Mesenchymal stem cell (in vitro differentiated cells and primary cell): Measurements from ENCODE around the gene TLR2.
A peak's percentile ranks its signal among the peaks of the same experiment; 100 is the strongest.

Experiments used
- DNase-seq: peaks from one replicate; pipeline ENCODE4 v3.0.0-alpha.2; 2013
- H2AFZ ChIP-seq: one replicate; pipeline ENCODE4 v1.6.1; 2013; ENCODE audit warnings: low read depth, mild to moderate bottlenecking, control low read depth, inconsistent platforms, low read length, moderate library complexity
- H2AK5ac ChIP-seq: 2 replicates; pipeline ENCODE4 v1.6.1; 2013; ENCODE audit warnings: low read length, moderate library complexity, mild to moderate bottlenecking, inconsistent platforms; ENCODE audit not compliant: severe bottlenecking
- H2BK120ac ChIP-seq: one replicate; pipeline ENCODE4 v1.6.1; 2013; ENCODE audit warnings: low read depth, mild to moderate bottlenecking, inconsistent platforms, low read length, moderate library complexity
- H2BK12ac ChIP-seq, 2 experiments: one replicate each; pipeline ENCODE4 v1.6.1; 2013; ENCODE audit warnings: inconsistent platforms in 2 of 2, low read length in 2 of 2, mild to moderate bottlenecking in 2 of 2, moderate library complexity in 2 of 2, control low read depth in 1 of 2
- H2BK15ac ChIP-seq: one replicate; pipeline ENCODE4 v1.6.1; 2013; ENCODE audit warnings: mild to moderate bottlenecking, low read depth, inconsistent platforms; ENCODE audit not compliant: poor library complexity, severe bottlenecking
- H2BK5ac ChIP-seq: 2 replicates; pipeline ENCODE4 v1.6.1; 2013; ENCODE audit warnings: low read depth, mild to moderate bottlenecking, low read length, control low read depth, inconsistent platforms; ENCODE audit not compliant: poor library complexity, severe bottlenecking
- H3K14ac ChIP-seq, 2 experiments: one replicate each; pipeline ENCODE4 v1.6.1; 2013; ENCODE audit warnings: inconsistent platforms in 2 of 2, low read length in 2 of 2, control low read depth in 1 of 2, mild to moderate bottlenecking in 1 of 2, moderate library complexity in 1 of 2
- H3K18ac ChIP-seq, 2 experiments: one replicate each; pipeline ENCODE4 v1.6.1; 2013; ENCODE audit warnings: inconsistent platforms in 2 of 2, low read length in 2 of 2, control low read depth in 1 of 2, low read depth in 1 of 2, mild to moderate bottlenecking in 1 of 2
- H3K23ac ChIP-seq, 2 experiments: one replicate each; pipeline ENCODE4 v1.6.1; 2013; ENCODE audit warnings: inconsistent platforms in 2 of 2, low read length in 2 of 2, mild to moderate bottlenecking in 2 of 2, moderate library complexity in 2 of 2, control low read depth in 1 of 2
- H3K27ac ChIP-seq: 2 replicates; pipeline ENCODE4 v1.5.1; 2013; ENCODE audit warnings: mild to moderate bottlenecking, moderate library complexity, low read length, control low read depth, inconsistent platforms; ENCODE audit not compliant: poor library complexity, severe bottlenecking
- H3K27me3 ChIP-seq, 2 experiments: 2 replicates each; pipeline versions ENCODE4 v1.6.1 to v1.7.0; 2013; ENCODE audit warnings: low read length in 2 of 2, mild to moderate bottlenecking in 2 of 2, moderate library complexity in 2 of 2, control low read depth in 1 of 2, inconsistent platforms in 1 of 2; ENCODE audit not compliant: control insufficient read depth in 1 of 2, insufficient read depth in 1 of 2
- H3K36me3 ChIP-seq, 2 experiments: 2 replicates each; pipeline versions ENCODE4 v1.6.1 to v1.7.0; 2013; ENCODE audit warnings: low read length in 2 of 2, control low read depth in 1 of 2, inconsistent platforms in 1 of 2, low read depth in 1 of 2, mild to moderate bottlenecking in 1 of 2; ENCODE audit not compliant: insufficient read depth in 2 of 2, control insufficient read depth in 1 of 2
- H3K4ac ChIP-seq, 2 experiments: one replicate each; pipeline ENCODE4 v1.6.1; 2013; ENCODE audit warnings: inconsistent platforms in 2 of 2, low read length in 2 of 2, mild to moderate bottlenecking in 2 of 2, moderate library complexity in 2 of 2, control low read depth in 1 of 2, low read depth in 1 of 2
- H3K4me1 ChIP-seq: 2 replicates; pipeline ENCODE4 v1.6.1; 2013; ENCODE audit warnings: low read depth, low read length, control low read depth; ENCODE audit not compliant: control insufficient read depth, insufficient read depth
- H3K4me2 ChIP-seq: 2 replicates; pipeline ENCODE4 v1.6.1; 2013; ENCODE audit warnings: low read length, mild to moderate bottlenecking, inconsistent platforms; ENCODE audit not compliant: poor library complexity, severe bottlenecking
- H3K4me3 ChIP-seq, 2 experiments: 2 replicates each; pipeline versions ENCODE4 v1.5.1 to v1.7.0; 2013; ENCODE audit warnings: low read length in 2 of 2, mild to moderate bottlenecking in 2 of 2, control low read depth in 1 of 2, low read depth in 1 of 2; ENCODE audit not compliant: insufficient read depth in 1 of 2
- H3K79me1 ChIP-seq: replicated peaks from 2 replicates; pipeline ENCODE4 v1.6.1; 2013; ENCODE audit warnings: mild to moderate bottlenecking, control low read depth, low read length, inconsistent platforms; ENCODE audit not compliant: poor library complexity, severe bottlenecking
- H3K9ac ChIP-seq: 2 replicates; pipeline ENCODE4 v1.7.0; 2013; ENCODE audit warnings: mild to moderate bottlenecking, low read length, moderate library complexity
- H3K9me3 ChIP-seq: 2 replicates; pipeline ENCODE4 v1.7.0; 2013; ENCODE audit warnings: mild to moderate bottlenecking, low read length; ENCODE audit not compliant: control insufficient read depth
- H4K8ac ChIP-seq: one replicate; pipeline ENCODE4 v1.6.1; 2013; ENCODE audit warnings: inconsistent platforms, mild to moderate bottlenecking, low read length, moderate library complexity
- H4K91ac ChIP-seq: one replicate; pipeline ENCODE4 v1.6.1; 2013; ENCODE audit warnings: mild to moderate bottlenecking, low read length, inconsistent platforms
- WGBS: methylation state at CpG from one replicate; pipeline ENCODE4 v1.1.7; 2013; ENCODE audit warnings: mixed read lengths; 5-methylcytosine and 5-hydroxymethylcytosine counted together

The TLR2 gene

DNA sequence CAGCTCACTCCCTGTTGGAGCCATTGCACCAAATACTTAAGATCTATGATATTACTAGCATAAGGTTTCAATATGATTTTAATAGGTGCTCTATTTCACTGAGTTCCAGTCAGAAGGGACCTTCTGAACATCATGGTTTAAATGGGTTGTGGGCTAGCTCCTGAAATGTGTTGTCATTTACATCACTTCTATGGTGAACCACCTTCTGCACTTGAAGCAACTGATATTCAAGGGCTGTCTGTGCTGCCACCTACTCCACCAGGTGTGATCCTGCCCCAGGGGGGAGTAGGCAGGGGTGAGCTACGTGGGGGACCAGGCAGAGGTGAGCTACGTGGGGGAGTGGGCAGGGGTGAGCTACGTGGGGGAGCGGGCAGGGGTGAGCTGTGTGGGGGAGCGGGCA, 40.5 kb downstream of the TLR2 start:
- H4K8ac ChIP-seq = no peak overlapping the region
- no peak overlapping the region for H2BK5ac ChIP-seq
- no peak overlapping the region for H3K14ac ChIP-seq
- no peaks in the 10 kb centered on the region for H3K9me3 ChIP-seq
- H3K79me1 ChIP-seq = no peaks in the 10 kb centered on the region
- no peak overlapping the region for H2BK15ac ChIP-seq
- DNase-seq = no peak
- no peaks in the 10 kb centered on the region for H3K36me3 ChIP-seq
- no peak overlapping the region for H4K91ac ChIP-seq
- H3K18ac ChIP-seq = no peak overlapping the region
- no peak overlapping the region for H3K4me3 ChIP-seq
- no peak overlapping the region for H3K4me2 ChIP-seq
- H2BK12ac ChIP-seq = no peak overlapping the region
- no peak overlapping the region for H3K4ac ChIP-seq
- no peak overlapping the region for H3K27ac ChIP-seq
- H3K23ac ChIP-seq = no peak overlapping the region
- no peak overlapping the region for H3K9ac ChIP-seq
- H2AK5ac ChIP-seq = no peak overlapping the region
- H3K27me3 ChIP-seq = peaks cover 0 to 58% of the 10 kb centered on the region in 2 experiments
- no peaks in the 10 kb centered on the region for H3K4me1 ChIP-seq
- WGBS = 78% methylated on average over 4 of the region's 5 CpGs
- no peak overlapping the region for H2AFZ ChIP-seq
- no peak overlapping the region for H2BK120ac ChIP-seq

DNA sequence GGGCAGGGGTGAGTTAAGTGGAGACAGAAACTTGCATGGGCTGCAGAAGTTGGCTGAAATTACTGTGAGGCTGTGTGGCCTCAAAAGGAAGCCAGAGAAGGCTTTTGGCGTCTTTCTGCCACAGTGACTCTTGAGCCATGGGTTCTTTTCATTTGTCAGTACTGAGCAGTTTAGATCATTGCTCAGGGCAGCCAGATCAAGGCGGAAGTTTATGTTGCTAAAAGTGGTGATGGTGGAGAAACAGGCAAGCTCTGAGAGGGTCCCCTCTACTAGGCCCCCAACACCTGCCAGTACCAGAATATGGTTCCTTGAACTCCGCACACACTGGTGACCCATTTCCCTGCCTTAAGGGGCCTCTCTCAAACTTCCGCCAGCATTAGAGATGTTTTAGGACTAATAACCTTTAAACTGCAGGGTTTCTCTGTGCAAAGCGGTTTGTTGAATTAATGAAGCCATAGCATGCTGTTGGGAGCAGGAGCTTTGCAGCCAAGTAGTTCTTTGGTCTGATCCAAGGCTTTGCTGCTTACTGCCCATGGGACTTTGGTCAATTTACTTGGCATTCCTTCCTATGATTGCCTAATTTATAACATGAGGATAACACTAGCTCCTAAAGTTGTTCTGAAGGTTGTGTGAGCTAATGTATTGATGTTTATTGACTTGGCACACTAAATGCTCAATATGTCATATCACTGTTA, 41.2 kb downstream of the TLR2 start:
- 85% methylated on average over 5 of the region's 5 CpGs for WGBS
- Histone ChIP-seq H4K91ac (no peak overlapping the region), H3K4me1 (no peaks in the 10 kb centered on the region), H3K9me3 (no peaks in the 10 kb centered on the region), H3K4ac (no peak overlapping the region), H2BK12ac (no peak overlapping the region), H3K27ac (no peak overlapping the region), H3K36me3 (no peaks in the 10 kb centered on the region), H3K4me2 (no peak overlapping the region), H4K8ac (no peak overlapping the region), H2BK5ac (no peak overlapping the region), H3K9ac (no peak overlapping the region), H3K4me3 (peak overlapping the region in 1 of 2 experiments; percentile 47), H2BK120ac (no peak overlapping the region), H3K79me1 (no peaks in the 10 kb centered on the region), H2BK15ac (no peak overlapping the region), H2AK5ac (no peak overlapping the region), H3K18ac (no peak overlapping the region), H3K23ac (no peak overlapping the region), H3K27me3 (peaks cover 0 to 58% of the 10 kb centered on the region in 2 experiments), H2AFZ (no peak overlapping the region), H3K14ac (no peak overlapping the region)
- no peak for DNase-seq

DNA sequence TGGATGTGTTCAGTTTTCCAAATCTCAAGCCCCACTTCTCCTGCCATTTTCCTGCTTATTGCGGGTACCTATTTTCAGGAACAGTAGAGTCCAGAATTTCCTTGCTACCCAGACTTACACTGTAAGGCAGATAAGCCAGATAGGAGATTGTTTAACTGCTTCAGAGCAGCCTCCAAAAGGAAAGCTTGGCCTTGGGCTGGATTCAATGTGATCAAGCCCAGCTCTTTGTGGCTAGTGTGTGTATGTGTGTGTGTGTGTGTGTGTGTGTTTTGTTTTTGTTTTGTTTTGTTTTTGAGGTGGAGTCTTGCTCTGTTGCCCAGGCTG, 41.7 kb downstream of the TLR2 start:
- Histone ChIP-seq H3K4me1 (no peaks in the 10 kb centered on the region), H2BK5ac (no peak overlapping the region), H2BK12ac (no peak overlapping the region), H3K4me3 (no peak overlapping the region), H3K18ac (no peak overlapping the region), H3K9ac (no peak overlapping the region), H3K27me3 (peaks cover 0 to 58% of the 10 kb centered on the region in 2 experiments), H3K14ac (no peak overlapping the region), H2AFZ (no peak overlapping the region), H4K8ac (no peak overlapping the region), H4K91ac (no peak overlapping the region), H2BK120ac (no peak overlapping the region), H2AK5ac (no peak overlapping the region), H3K79me1 (no peaks in the 10 kb centered on the region), H3K4me2 (no peak overlapping the region), H3K9me3 (no peaks in the 10 kb centered on the region), H2BK15ac (no peak overlapping the region), H3K27ac (no peak overlapping the region), H3K23ac (no peak overlapping the region), H3K4ac (no peak overlapping the region), H3K36me3 (no peaks in the 10 kb centered on the region)
- DNase-seq = no peak
- 69% methylated on average over 1 of the region's 1 CpG for WGBS

DNA sequence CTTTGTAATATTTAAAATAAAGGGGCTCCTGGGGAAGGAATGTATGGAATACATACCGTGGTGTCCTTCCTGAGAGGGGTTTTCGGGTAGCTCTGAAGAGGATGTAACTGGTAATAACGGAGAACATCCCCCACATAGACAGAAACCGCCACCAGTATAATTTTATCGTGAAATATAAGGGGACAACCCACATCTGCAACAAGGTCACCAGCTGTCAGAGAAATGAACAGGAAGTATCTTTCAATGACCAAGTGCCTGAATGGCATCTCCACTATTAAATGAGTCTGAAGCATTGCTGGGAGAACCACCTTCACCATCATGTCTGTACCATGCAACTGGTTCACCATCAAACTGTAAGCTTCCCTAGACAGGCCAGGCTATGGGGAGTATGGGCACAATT, 44.1 kb downstream of the TLR2 start:
- Histone ChIP-seq H2BK12ac (no peak overlapping the region), H3K4me3 (no peak overlapping the region), H2AK5ac (no peak overlapping the region), H3K27me3 (peaks cover 0 to 42% of the 10 kb centered on the region in 2 experiments), H2AFZ (no peak overlapping the region), H3K9ac (no peak overlapping the region), H4K8ac (no peak overlapping the region), H3K18ac (no peak overlapping the region), H2BK15ac (no peak overlapping the region), H3K14ac (no peak overlapping the region), H4K91ac (no peak overlapping the region), H2BK5ac (no peak overlapping the region), H3K4me1 (no peaks in the 10 kb centered on the region), H3K36me3 (no peaks in the 10 kb centered on the region), H3K27ac (no peak overlapping the region), H3K4me2 (no peak overlapping the region), H3K79me1 (no peaks in the 10 kb centered on the region), H3K23ac (no peak overlapping the region), H3K9me3 (no peaks in the 10 kb centered on the region), H3K4ac (no peak overlapping the region), H2BK120ac (no peak overlapping the region)
- 90% methylated on average over 5 of the region's 5 CpGs for WGBS
- no peak for DNase-seq
